HepG2 (cell line): ENCODE measurements around the gene CADM1. TPM values are rescaled to one million over a fixed set of nuclear protein-coding genes. Genes with fewer than 3 reads are reported as not detected.

ENCODE experiments used
- GATAD2A ChIP-seq: IDR thresholded peaks from 2 replicates; pipeline ENCODE4 v1.6.1; 2016
- HMG20B ChIP-seq: conservative IDR thresholded peaks from 2 replicates; pipeline ENCODE4 v1.6.1; 2016; ENCODE audit warnings: missing genetic modification reagents, missing compliant biosample characterization
- KLF16 ChIP-seq, 2 experiments: sonication (generic) in 1 of 2; formaldehyde crosslinking in 1 of 2; IDR thresholded peaks; 2 replicates each; pipeline versions ENCODE4 v1.6.1 to v1.8.0; 2016 to 2023; ENCODE audit warnings: missing genetic modification reagents in 2 of 2, missing compliant biosample characterization in 1 of 2
- SIX4 ChIP-seq: sonication (generic); formaldehyde crosslinking; IDR thresholded peaks from 2 replicates; pipeline ENCODE4 v1.4.0; 2020; ENCODE audit warnings: missing genetic modification reagents
- TEAD2 ChIP-seq: sonication (generic); formaldehyde crosslinking; IDR thresholded peaks from 2 replicates; pipeline ENCODE4 v1.9.0; 2021; ENCODE audit warnings: missing genetic modification reagents
- TGIF2 ChIP-seq: IDR thresholded peaks from 2 replicates; pipeline ENCODE4 v1.6.1; 2016; ENCODE audit warnings: control low read depth, missing compliant biosample characterization
- THAP8 ChIP-seq: sonication (generic); formaldehyde crosslinking; IDR thresholded peaks from 2 replicates; pipeline ENCODE4 v1.5.1; 2020; ENCODE audit warnings: missing genetic modification reagents, mild to moderate bottlenecking, borderline replicate concordance
- ZNF232 ChIP-seq: sonication (generic); formaldehyde crosslinking; IDR thresholded peaks from 2 replicates; pipeline ENCODE4 v1.4.0; 2020; ENCODE audit warnings: missing genetic modification reagents, borderline replicate concordance
- ZNF317 ChIP-seq: sonication (generic); formaldehyde crosslinking; IDR thresholded peaks from 2 replicates; pipeline ENCODE4 v1.5.0; 2020; ENCODE audit warnings: mild to moderate bottlenecking, missing genetic modification reagents
- ZSCAN21 ChIP-seq: sonication (generic); formaldehyde crosslinking; IDR thresholded peaks from 2 replicates; pipeline ENCODE4 v1.8.0; 2022; ENCODE audit warnings: mild to moderate bottlenecking, missing genetic modification reagents, moderate library complexity, borderline replicate concordance
- polyA plus RNA-seq, 8 experiments: library from polyadenylated mRNA; depleted of rRNA in 3 of 8; stranded (reverse) in 7 of 8; unstranded in 1 of 8; fragments of >200 nt; fragmentation: Illumina TruSeq in 4 of 8; extraction: Trizol in 4 of 8; gene quantifications; 2 replicates each; pipeline versions ENCODE4 v1.2.1 to v1.2.3, GENCODE V29; 2011 to 2016; ENCODE audit warnings: low read depth in 4 of 8, missing spikeins in 1 of 8, mixed read lengths in 1 of 8; ENCODE audit not compliant: insufficient read depth in 1 of 8
- total RNA-seq, 5 experiments: library from RNA; depleted of rRNA; stranded (reverse); fragments of >200 nt; fragmentation: Illumina TruSeq; extraction: Trizol; gene quantifications; 2 replicates each; pipeline ENCODE4 v1.2.3, GENCODE V29; 2016; ENCODE audit warnings: low read depth in 1 of 5
- TF ChIP-seq, protein P1 (sequence below): sonication (generic); formaldehyde crosslinking; IDR thresholded peaks from 2 replicates; pipeline ENCODE4 v1.4.0; 2020; ENCODE audit warnings: mild to moderate bottlenecking, missing genetic modification reagents

The CADM1 gene
- total and polyA plus RNA-seq, 2 of the 13 experiments (the other 11 are each of a cell fraction or from before 2014, with no cell fraction given): 71.3 to 122 TPM

DNA sequence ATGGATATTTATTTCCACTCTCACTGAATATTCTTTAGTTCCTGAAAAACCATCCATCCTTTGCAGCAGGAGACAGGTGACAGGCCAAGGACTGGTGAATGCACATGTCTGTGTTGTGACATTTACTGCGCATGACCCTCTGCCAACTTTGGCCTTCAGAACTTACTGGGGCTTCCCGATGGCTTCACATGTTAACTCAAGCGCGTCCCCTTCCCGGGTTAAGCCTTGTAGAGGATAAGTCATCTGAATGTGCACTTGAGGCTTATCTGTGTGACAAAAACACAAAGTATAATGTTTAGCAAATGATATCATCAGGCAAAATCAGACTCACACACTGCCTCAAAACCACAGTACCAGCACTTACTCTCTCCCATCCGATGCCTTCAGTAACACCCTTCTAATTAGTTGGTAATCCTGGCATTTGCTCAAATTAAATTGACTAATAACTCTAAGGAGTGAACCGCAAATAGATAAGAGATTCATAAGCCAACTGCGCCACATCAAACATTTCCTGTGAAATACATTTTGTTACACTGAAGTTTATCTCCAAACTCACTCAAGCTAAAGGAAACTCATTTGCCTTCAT, 286.4 kb downstream of the CADM1 start (continued):
- no peak for TF ChIP-seq THAP8 (CRISPR knock-in tag)
- TF ChIP-seq GATAD2A: no peak
- TF ChIP-seq SIX4 (CRISPR knock-in tag): no peak
- no peak for TF ChIP-seq ZSCAN21 (CRISPR knock-in tag)
- no peak for TF ChIP-seq ZNF317 (CRISPR knock-in tag)
- no peak for TF ChIP-seq HMG20B (CRISPR knock-in tag)
- TF ChIP-seq, protein P1, sequence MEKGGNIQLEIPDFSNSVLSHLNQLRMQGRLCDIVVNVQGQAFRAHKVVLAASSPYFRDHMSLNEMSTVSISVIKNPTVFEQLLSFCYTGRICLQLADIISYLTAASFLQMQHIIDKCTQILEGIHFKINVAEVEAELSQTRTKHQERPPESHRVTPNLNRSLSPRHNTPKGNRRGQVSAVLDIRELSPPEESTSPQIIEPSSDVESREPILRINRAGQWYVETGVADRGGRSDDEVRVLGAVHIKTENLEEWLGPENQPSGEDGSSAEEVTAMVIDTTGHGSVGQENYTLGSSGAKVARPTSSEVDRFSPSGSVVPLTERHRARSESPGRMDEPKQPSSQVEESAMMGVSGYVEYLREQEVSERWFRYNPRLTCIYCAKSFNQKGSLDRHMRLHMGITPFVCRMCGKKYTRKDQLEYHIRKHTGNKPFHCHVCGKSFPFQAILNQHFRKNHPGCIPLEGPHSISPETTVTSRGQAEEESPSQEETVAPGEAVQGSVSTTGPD: no peak
- no peak for TF ChIP-seq ZNF232 (CRISPR knock-in tag)
- no peak for TF ChIP-seq TGIF2 (CRISPR knock-in tag)
- TF ChIP-seq TEAD2 (CRISPR knock-in tag): no peak
- no peak for TF ChIP-seq KLF16 (CRISPR knock-in tag; IDR thresholded peaks at IDR 0.05)
